ENCODE data around the gene DYNLT2B.

Gene DYNLT2B

GRCh38 chr3:196351541-196351940, 33.5 kb upstream of the DYNLT2B start:
- TF ChIP-seq CTCF (IDR thresholded peaks at IDR 0.05): no peak

GRCh38 chr3:196350067-196350466, 32.0 kb upstream of the DYNLT2B start:
- TF ChIP-seq CTCF (IDR thresholded peaks at IDR 0.05): no peak

- no peak for TF ChIP-seq CTCF (IDR thresholded peaks at IDR 0.05)
Measured at GRCh38 chr3:196348698-196349097, 30.7 kb upstream of the DYNLT2B start.

GRCh38 chr3:196344663-196345062, 26.6 kb upstream of the DYNLT2B start:
- no peak for TF ChIP-seq CTCF (IDR thresholded peaks at IDR 0.05)

- TF ChIP-seq CTCF (IDR thresholded peaks at IDR 0.05): no peak
Measured at GRCh38 chr3:196341137-196341536, 23.1 kb upstream of the DYNLT2B start.

- TF ChIP-seq CTCF (IDR thresholded peaks at IDR 0.05): no peak
Measured at GRCh38 chr3:196340466-196340865, 22.4 kb upstream of the DYNLT2B start.

- no peak for TF ChIP-seq CTCF (IDR thresholded peaks at IDR 0.05)
Measured at GRCh38 chr3:196339493-196340254, 21.6 kb upstream of the DYNLT2B start.

GRCh38 chr3:196339044-196339443, 21.0 kb upstream of the DYNLT2B start:
- no peak for TF ChIP-seq CTCF (IDR thresholded peaks at IDR 0.05)

Measured in LNCAP (cell line).